ENCODE results near the gene LDB2. TPM values are rescaled to one million over a fixed set of nuclear protein-coding genes. Genes with fewer than 3 reads are reported as not detected.

LDB2 gene
- total RNA-seq, 4 donors from 2014 or later = 33.7 to 191 (median 43.5) TPM

DNA sequence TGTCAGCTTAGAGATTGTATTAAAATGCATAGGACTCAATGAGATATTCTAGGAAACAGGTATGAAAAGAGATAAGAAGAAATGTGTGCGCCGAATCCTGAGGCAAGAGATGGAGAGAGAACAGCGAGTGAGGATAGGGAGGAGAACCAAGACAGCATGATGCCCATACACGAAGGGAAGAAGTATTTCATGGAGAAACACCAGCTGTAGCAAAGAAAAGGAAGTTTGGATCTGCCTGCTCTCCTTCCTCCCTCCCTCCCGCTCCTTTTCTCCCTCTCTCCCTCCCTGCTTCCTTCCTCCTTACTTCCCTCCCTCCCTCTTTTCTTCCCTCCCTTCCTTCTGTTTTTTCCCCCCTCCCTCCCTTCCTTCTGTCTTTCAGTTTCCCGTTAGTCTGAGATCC is 353.6 kb downstream of the LDB2 start:
- TF ChIP-seq, protein P1, sequence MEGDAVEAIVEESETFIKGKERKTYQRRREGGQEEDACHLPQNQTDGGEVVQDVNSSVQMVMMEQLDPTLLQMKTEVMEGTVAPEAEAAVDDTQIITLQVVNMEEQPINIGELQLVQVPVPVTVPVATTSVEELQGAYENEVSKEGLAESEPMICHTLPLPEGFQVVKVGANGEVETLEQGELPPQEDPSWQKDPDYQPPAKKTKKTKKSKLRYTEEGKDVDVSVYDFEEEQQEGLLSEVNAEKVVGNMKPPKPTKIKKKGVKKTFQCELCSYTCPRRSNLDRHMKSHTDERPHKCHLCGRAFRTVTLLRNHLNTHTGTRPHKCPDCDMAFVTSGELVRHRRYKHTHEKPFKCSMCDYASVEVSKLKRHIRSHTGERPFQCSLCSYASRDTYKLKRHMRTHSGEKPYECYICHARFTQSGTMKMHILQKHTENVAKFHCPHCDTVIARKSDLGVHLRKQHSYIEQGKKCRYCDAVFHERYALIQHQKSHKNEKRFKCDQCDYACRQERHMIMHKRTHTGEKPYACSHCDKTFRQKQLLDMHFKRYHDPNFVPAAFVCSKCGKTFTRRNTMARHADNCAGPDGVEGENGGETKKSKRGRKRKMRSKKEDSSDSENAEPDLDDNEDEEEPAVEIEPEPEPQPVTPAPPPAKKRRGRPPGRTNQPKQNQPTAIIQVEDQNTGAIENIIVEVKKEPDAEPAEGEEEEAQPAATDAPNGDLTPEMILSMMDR (IDR thresholded peaks at IDR 0.05) = no peak
- ATAC-seq (ENCODE audit: low FRiP score) = no peak

DNA sequence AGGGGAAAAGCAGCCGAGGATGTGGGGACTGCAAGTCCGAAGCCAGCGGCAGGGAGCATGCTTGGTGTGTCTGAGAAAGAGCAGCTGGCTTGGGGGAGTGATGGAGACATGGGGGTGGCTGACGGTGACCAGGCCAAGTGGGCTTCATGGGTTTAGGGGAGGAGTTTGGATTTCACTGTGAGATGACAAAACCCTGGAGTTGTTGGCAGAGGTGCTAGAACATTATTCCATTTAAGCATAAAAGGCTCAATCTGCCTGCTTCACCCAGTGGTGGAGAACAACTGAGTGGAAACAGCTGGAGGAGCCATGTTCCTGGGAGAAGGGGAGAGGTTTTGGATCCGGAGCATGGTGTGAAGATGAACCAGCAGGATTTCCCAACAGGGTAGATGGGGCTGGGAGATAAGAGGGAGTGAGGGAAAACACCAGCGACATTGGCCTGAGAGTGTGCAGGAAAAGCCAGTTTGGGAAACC is 354.2 kb downstream of the LDB2 start:
- ATAC-seq (ENCODE audit: low FRiP score) (peak; percentile 51), DNase-seq (ENCODE audit: low spot score) (no peak)
- TF ChIP-seq, protein P1 (IDR thresholded peaks at IDR 0.05) = no peak

More for the DNA sequence above, 353.6 kb downstream of the LDB2 start:
- no peak for DNase-seq (ENCODE audit: low spot score)

DNA sequence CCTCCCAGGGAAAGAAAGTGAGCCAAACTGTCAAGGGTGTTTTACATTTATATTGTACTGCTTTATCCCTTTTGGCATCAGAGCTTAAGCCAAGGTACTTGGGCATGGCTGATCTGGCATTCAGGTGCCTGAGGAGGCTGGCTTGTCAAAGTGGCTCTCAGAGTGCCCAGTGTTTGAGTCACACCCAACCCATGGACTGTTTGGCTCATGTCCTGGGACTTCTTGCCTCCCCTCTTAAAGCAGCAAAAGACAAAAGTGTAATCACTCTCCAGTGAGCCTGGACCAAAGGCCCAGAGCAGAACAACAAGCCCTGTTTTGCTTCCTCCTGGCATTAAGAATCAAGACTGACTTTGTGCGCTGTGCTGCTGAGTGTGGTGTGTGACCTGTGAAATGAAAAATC is 360.5 kb downstream of the LDB2 start:
- no peak for DNase-seq (ENCODE audit: low spot score)
- ATAC-seq (ENCODE audit: low FRiP score) = peak; percentile 6
- TF ChIP-seq, protein P1 (IDR thresholded peaks at IDR 0.05) = no peak

DNA sequence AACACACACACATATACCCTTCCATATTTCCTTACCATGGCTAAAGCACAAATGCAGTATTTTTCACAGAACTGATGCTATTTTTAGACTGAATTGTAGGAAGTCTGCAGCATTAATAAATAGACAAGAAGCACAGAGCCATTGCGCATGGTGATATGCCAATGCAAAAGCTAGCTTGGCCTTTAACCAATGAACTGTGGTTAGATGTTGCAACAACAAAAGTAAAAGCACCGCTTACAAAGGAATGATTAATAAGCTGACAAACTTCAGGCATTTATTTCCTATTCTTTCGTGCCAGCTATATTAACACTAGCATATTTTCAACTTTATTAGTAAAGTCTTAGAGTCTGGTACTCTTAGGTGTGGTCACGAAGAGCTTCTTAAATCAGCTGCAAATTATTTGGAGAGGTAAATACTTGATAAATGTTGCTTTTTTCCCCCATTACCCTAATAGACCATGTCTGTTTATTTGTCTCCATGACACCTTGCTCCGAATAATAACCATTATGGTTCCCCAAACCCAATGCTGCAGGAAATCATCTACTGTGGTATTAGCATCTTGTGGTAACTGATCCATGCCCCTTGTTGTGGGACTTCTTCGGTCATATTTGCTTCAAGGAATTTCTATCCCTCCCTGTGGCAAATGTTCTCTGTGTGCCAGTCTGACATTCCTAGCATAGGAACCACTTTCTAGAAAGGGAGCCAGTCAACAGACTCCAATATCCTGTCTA is 366.0 kb downstream of the LDB2 start:
- ATAC-seq (ENCODE audit: low FRiP score) (peak; percentile 79), DNase-seq (ENCODE audit: low spot score) (no peak)
- TF ChIP-seq, protein P1 (IDR thresholded peaks at IDR 0.05) = no peak

DNA sequence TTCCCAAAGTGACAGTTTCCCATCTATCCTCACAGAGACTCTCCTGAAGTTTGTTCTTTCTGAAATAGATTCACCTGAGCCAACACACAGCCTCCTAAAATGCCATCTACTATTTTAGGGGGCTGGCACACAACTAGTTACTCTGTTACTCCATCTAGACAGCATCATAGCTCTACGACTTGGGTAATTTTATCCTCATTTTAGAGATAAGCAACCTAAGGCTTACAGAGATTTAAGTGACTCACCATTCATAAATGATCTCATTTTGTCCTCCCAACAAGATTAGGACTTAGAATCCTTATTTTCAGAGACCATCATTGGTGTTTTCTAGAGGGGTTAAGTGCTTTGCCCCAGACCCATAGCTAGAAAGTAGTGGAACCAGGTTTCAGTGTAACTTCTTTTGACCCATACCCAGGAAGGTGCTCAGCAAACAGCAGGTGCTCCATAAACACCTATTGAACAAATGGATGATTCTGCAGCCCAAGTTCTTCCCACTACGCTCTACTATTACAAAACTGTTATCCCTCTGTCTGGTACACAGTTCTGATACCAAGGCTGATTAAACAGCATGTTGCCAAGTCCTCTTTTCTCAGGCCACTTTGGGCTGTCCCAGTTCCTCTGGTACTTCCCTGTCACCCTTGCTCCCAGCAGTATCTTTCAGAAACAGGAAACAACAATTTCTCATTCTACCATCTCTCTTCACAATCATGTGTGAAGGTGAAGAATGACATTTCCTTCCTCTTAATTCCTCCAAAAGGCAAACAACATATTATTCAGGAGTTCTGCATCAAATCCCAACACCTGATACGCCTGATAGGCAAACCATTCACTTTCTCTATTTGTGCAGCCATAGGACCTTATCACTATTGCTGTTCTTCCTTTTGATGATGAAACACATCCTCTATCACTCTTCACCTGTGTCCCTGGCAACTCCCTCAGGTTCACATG is 367.5 kb downstream of the LDB2 start:
- TF ChIP-seq, protein P1 (IDR thresholded peaks at IDR 0.05) = no peak
- peak; percentile 73 for ATAC-seq (ENCODE audit: low FRiP score)
- no peak for DNase-seq (ENCODE audit: low spot score)

DNA sequence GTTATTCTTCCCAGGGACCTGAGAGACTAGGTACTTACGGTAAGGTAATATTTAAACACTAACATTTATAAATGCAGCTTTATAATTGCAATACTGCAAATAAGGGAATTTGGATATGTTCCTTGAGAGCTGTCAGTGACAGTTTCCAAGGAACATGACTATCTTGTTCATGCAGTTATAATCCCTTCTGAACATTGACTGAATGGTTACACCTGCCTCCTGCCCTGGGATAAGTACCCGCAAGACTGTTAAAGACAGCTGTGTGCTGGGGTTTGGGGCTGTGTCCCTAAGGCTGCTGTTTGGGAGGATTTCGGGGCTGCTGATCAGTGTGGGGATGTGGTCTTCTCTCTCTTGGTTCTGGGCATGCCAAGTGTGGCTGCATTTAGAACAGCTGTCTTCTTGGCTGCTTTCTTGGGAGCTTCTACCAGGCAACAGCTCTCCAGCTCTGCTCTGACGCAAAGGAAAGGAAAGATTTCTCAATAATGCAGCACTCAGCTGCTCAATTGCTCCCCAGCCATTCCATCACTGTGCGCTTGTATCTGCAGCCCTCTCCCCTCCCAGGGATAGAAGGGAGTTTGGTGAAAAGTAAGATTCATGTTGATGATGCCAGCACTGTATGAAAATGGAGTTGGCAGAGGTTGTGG is 373.4 kb downstream of the LDB2 start:
- TF ChIP-seq, protein P1 (IDR thresholded peaks at IDR 0.05) = no peak
- ATAC-seq (ENCODE audit: low FRiP score) (peak; percentile 72), DNase-seq (ENCODE audit: low spot score) (no peak)
